NCI-H1694 treated with DMSO at 0.1 percent for 48 hours (cell line): ENCODE results near the gene ADAMTSL3.
"Not testable (repeated sequence)": the region's sequence is repeated elsewhere in the genome, so short reads cannot be mapped to it uniquely, and the experiment has no call there.

Experiments
- DNase-seq: peaks from one replicate; lab custom pipeline; 2025; lab: John Stamatoyannopoulos, UW

Gene ADAMTSL3

GRCh38 chr15:83746231-83746630, 92.3 kb downstream of the ADAMTSL3 start:
- no peak for DNase-seq

- no peak for DNase-seq
These were observed 93.3 kb downstream of the ADAMTSL3 start for GRCh38 chr15:83747050-83747717.

- DNase-seq: no peak
These were observed 93.8 kb downstream of the ADAMTSL3 start for GRCh38 chr15:83747718-83748110.

GRCh38 chr15:83753872-83754493, 100.1 kb downstream of the ADAMTSL3 start:
- DNase-seq: no peak

- DNase-seq: not testable (repeated sequence)
These were observed 103.4 kb downstream of the ADAMTSL3 start for GRCh38 chr15:83757291-83757690.

GRCh38 chr15:83762367-83762766, 108.4 kb downstream of the ADAMTSL3 start:
- no peak for DNase-seq

- DNase-seq: no peak
These were observed 110.4 kb downstream of the ADAMTSL3 start for GRCh38 chr15:83764201-83764838.

GRCh38 chr15:83766339-83766738, 112.4 kb downstream of the ADAMTSL3 start:
- no peak for DNase-seq

GRCh38 chr15:83767741-83768140, 113.8 kb downstream of the ADAMTSL3 start:
- no peak for DNase-seq

GRCh38 chr15:83769411-83769999, 115.6 kb downstream of the ADAMTSL3 start:
- no peak for DNase-seq

GRCh38 chr15:83775738-83776137, 121.8 kb downstream of the ADAMTSL3 start:
- no peak for DNase-seq

- no peak for DNase-seq
These were observed 123.1 kb downstream of the ADAMTSL3 start for GRCh38 chr15:83776986-83777385.

GRCh38 chr15:83783227-83783626, 129.3 kb downstream of the ADAMTSL3 start:
- DNase-seq: no peak

GRCh38 chr15:83784975-83785374, 131.1 kb downstream of the ADAMTSL3 start:
- DNase-seq: no peak

GRCh38 chr15:83786336-83786735, 132.4 kb downstream of the ADAMTSL3 start:
- no peak for DNase-seq

GRCh38 chr15:83793069-83793468, 139.1 kb downstream of the ADAMTSL3 start:
- DNase-seq: no peak

- no peak for DNase-seq
These were observed 140.3 kb downstream of the ADAMTSL3 start for GRCh38 chr15:83794209-83794608.

- DNase-seq: no peak
These were observed 155.4 kb downstream of the ADAMTSL3 start for GRCh38 chr15:83809345-83809744.

GRCh38 chr15:83810110-83810509, 156.2 kb downstream of the ADAMTSL3 start:
- DNase-seq: no peak

GRCh38 chr15:83813682-83814081, 159.8 kb downstream of the ADAMTSL3 start:
- DNase-seq: no peak

- no peak for DNase-seq
These were observed 161.6 kb downstream of the ADAMTSL3 start for GRCh38 chr15:83815506-83815905.

- DNase-seq: no peak
These were observed 162.4 kb downstream of the ADAMTSL3 start for GRCh38 chr15:83816124-83816883.
